A673 (cell line): ENCODE results near the gene COMMD3.

ENCODE experiments used
- EZH2 ChIP-seq: fragments of 200-600 bp; sonication (generic); IDR thresholded peaks from 2 replicates; pipeline ENCODE4 v1.6.1; 2017; ENCODE audit warnings: borderline replicate concordance, low read depth, mild to moderate bottlenecking, mixed read lengths, antibody characterized with exemption, low read length; ENCODE audit not compliant: poor library complexity, severe bottlenecking
- TF ChIP-seq, protein P1 (sequence below): fragments of 300-800, 200-600 bp; sonication (generic); conservative IDR thresholded peaks from 2 replicates; pipeline ENCODE4 v1.5.1; 2017; ENCODE audit warnings: low read depth, mild to moderate bottlenecking, antibody characterized with exemption, low read length, moderate library complexity, mixed read lengths

DNA sequence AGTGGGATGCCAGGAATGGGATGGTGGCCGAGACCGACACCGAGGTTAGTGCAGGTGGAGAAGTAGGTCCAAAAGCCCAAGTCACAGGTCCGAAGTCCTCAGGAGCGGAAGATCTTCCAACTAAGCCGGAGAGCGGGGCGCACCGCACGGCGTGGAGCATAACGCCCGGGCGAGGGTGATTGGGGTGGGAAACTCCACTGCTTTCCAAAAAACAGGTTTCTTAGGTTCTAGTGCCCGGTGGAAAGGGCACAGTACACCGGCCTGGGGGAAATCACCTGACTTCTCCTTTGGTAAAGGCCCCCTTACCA lies 17.7 kb downstream of the COMMD3 start:
- TF ChIP-seq EZH2 = no peak
- TF ChIP-seq, protein P1, sequence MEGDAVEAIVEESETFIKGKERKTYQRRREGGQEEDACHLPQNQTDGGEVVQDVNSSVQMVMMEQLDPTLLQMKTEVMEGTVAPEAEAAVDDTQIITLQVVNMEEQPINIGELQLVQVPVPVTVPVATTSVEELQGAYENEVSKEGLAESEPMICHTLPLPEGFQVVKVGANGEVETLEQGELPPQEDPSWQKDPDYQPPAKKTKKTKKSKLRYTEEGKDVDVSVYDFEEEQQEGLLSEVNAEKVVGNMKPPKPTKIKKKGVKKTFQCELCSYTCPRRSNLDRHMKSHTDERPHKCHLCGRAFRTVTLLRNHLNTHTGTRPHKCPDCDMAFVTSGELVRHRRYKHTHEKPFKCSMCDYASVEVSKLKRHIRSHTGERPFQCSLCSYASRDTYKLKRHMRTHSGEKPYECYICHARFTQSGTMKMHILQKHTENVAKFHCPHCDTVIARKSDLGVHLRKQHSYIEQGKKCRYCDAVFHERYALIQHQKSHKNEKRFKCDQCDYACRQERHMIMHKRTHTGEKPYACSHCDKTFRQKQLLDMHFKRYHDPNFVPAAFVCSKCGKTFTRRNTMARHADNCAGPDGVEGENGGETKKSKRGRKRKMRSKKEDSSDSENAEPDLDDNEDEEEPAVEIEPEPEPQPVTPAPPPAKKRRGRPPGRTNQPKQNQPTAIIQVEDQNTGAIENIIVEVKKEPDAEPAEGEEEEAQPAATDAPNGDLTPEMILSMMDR = no peak
